ENCODE measurements around the gene SLC12A8. TPM values are rescaled to one million over a fixed set of nuclear protein-coding genes. Genes with fewer than 3 reads are reported as not detected.

SLC12A8 gene
- total RNA-seq, 1 experiment from 2014 or later, result 7.1 TPM

- Histone ChIP-seq H3K9me3 (ENCODE audit: low read depth, low read length, poor library complexity, severe bottlenecking) (no peaks in the 10 kb centered on the region), H3K36me3 (ENCODE audit: insufficient read depth, low read length, poor library complexity, severe bottlenecking) (peaks cover 8% of the 10 kb centered on the region), H3K4me3 (ENCODE audit: low read depth, low read length, poor library complexity, severe bottlenecking) (no peak overlapping the region), H3K27ac (ENCODE audit: low read depth, low read length, poor library complexity, severe bottlenecking) (no peak overlapping the region), H3K27me3 (replicated peaks; ENCODE audit: insufficient read depth, low read depth, low read length, poor library complexity) (no peaks in the 10 kb centered on the region), H3K4me1 (ENCODE audit: insufficient read depth, low read length, poor library complexity, severe bottlenecking) (peaks cover 12% of the 10 kb centered on the region)
- DNase-seq (ENCODE audit: low spot score), result no peak
- CTCF ChIA-PET, result no interaction called here
- BruUV-seq (replicated peaks), result no TSS peak
- POLR2A ChIA-PET (ENCODE audit: low non-redundant PET), result no interaction called here
- intact Hi-C loops (cut with micrococcal nuclease; ENCODE audit: unreplicated experiment), result no loop called here
- TF ChIP-seq CTCF (conservative IDR thresholded peaks at IDR 0.05; ENCODE audit: low read depth, low read length), result no peak
Observed at GRCh38 chr3:125236331-125236903, 23.9 kb upstream of the SLC12A8 start.

GRCh38 chr3:125234831-125235230, 22.3 kb upstream of the SLC12A8 start:
- Histone ChIP-seq H3K4me1 (ENCODE audit: insufficient read depth, low read length, poor library complexity, severe bottlenecking) (peaks cover 12% of the 10 kb centered on the region), H3K27ac (ENCODE audit: low read depth, low read length, poor library complexity, severe bottlenecking) (no peak overlapping the region), H3K36me3 (ENCODE audit: insufficient read depth, low read length, poor library complexity, severe bottlenecking) (peaks cover 8% of the 10 kb centered on the region), H3K9me3 (ENCODE audit: low read depth, low read length, poor library complexity, severe bottlenecking) (no peaks in the 10 kb centered on the region), H3K27me3 (replicated peaks; ENCODE audit: insufficient read depth, low read depth, low read length, poor library complexity) (no peaks in the 10 kb centered on the region), H3K4me3 (ENCODE audit: low read depth, low read length, poor library complexity, severe bottlenecking) (no peak overlapping the region)
- intact Hi-C loops (cut with micrococcal nuclease; ENCODE audit: unreplicated experiment), result no loop called here
- POLR2A ChIA-PET (ENCODE audit: low non-redundant PET), result no interaction called here
- no peak for DNase-seq (ENCODE audit: low spot score)
- TF ChIP-seq CTCF (conservative IDR thresholded peaks at IDR 0.05; ENCODE audit: low read depth, low read length) (no peak), EZH2 (IDR thresholded peaks at IDR 0.05; ENCODE audit: borderline replicate concordance, low read depth, low read length, poor library complexity, severe bottlenecking) (no peak)
- CTCF ChIA-PET, result no interaction called here
- BruUV-seq (replicated peaks), result no TSS peak

GRCh38 chr3:125232401-125232800, 19.9 kb upstream of the SLC12A8 start:
- ChIA-PET CTCF (no interaction called here), POLR2A (ENCODE audit: low non-redundant PET) (no interaction called here)
- DNase-seq (ENCODE audit: low spot score), result no peak
- Histone ChIP-seq H3K27me3 (replicated peaks; ENCODE audit: insufficient read depth, low read depth, low read length, poor library complexity) (no peaks in the 10 kb centered on the region), H3K9me3 (ENCODE audit: low read depth, low read length, poor library complexity, severe bottlenecking) (no peaks in the 10 kb centered on the region), H3K4me3 (ENCODE audit: low read depth, low read length, poor library complexity, severe bottlenecking) (no peak overlapping the region), H3K4me1 (ENCODE audit: insufficient read depth, low read length, poor library complexity, severe bottlenecking) (peaks cover 12% of the 10 kb centered on the region), H3K27ac (ENCODE audit: low read depth, low read length, poor library complexity, severe bottlenecking) (peak overlapping the region; percentile 0), H3K36me3 (ENCODE audit: insufficient read depth, low read length, poor library complexity, severe bottlenecking) (peaks cover 8% of the 10 kb centered on the region)
- intact Hi-C loops (cut with micrococcal nuclease; ENCODE audit: unreplicated experiment), result no loop called here
- no TSS peak for BruUV-seq (replicated peaks)
- no peak for TF ChIP-seq CTCF (conservative IDR thresholded peaks at IDR 0.05; ENCODE audit: low read depth, low read length)
- no peak for TF ChIP-seq EZH2 (IDR thresholded peaks at IDR 0.05; ENCODE audit: borderline replicate concordance, low read depth, low read length, poor library complexity, severe bottlenecking)
